ENCODE results near the gene THAP3. TPM values are rescaled to one million over a fixed set of nuclear protein-coding genes. Genes with fewer than 3 reads are reported as not detected.

THAP3 gene
- total RNA-seq, 2 experiments from 2014 or later: 23.7 to 24.1 TPM

GRCh38 chr1:6601923-6602668 lies 22.6 kb upstream of the THAP3 start:
- Mint-ChIP-seq H3K9me3 (no peaks in the 10 kb centered on the region), H3K4me3 (peak overlapping the region; percentile 86), H3K4me1 (peaks cover 39% of the 10 kb centered on the region), H3K27me3 (no peaks in the 10 kb centered on the region), H3K36me3 (ENCODE audit: low read depth) (peaks cover 37% of the 10 kb centered on the region), H3K27ac (peak overlapping the region; percentile 98)
- CTCF ChIA-PET: interaction anchor here (0.7 to 2.9 kb wide), 11 partner anchors 10 to 112 kb away, joined by 3 to 22 read pairs (median 5); partner anchors contain the start of genes NOL9, PLEKHG5, TAS1R1 and ZBTB48
- POLR2A ChIA-PET: interaction anchor here (0.9 to 7.8 kb wide), 15 partner anchors 10 to 209 kb away, joined by 3 to 94 read pairs (median 13); partner anchors contain the start of genes ACOT7, CAMTA1, NOL9 and PHF13
- DNase-seq: no peak

GRCh38 chr1:6602669-6603237 lies 21.9 kb upstream of the THAP3 start, which contains the start of gene KLHL21:
Gene KLHL21, minus strand, starts transcription at chr1:6602869. Its CDS starts 52 bp downstream, at chr1:6602817.
- ChIA-PET POLR2A (interaction anchor here (0.5 to 7.8 kb wide), 16 partner anchors 9 to 245 kb away, joined by 3 to 94 read pairs (median 10); partner anchors contain the start of genes ACOT7, CAMTA1, NOL9 and PHF13), CTCF (interaction anchor here (0.7 to 2.0 kb wide), 7 partner anchors 9 to 50 kb away, joined by 3 to 8 read pairs (median 5); no protein-coding TSS in a partner anchor)
- H3K4me3 Mint-ChIP-seq: peak within 1 kb of the TSS; percentile 86
- H3K27ac Mint-ChIP-seq: peak within 1 kb of the TSS; percentile 98
- H3K27me3 Mint-ChIP-seq: no peaks in the 10 kb centered on the region
- peak; percentile 88 for DNase-seq
- H3K4me1 Mint-ChIP-seq: peaks cover 33% of the 10 kb centered on the region
- peaks cover 30% of the 10 kb centered on the region for H3K36me3 Mint-ChIP-seq (ENCODE audit: low read depth)
- H3K9me3 Mint-ChIP-seq: no peaks in the 10 kb centered on the region

- Mint-ChIP-seq H3K27me3 (no peaks in the 10 kb centered on the region), H3K4me3 (peak overlapping the region; percentile 81), H3K36me3 (ENCODE audit: low read depth) (peaks cover 25% of the 10 kb centered on the region), H3K4me1 (peaks cover 31% of the 10 kb centered on the region), H3K27ac (peak overlapping the region; percentile 98), H3K9me3 (no peaks in the 10 kb centered on the region)
- ChIA-PET CTCF (interaction anchor here (1.1 to 2.1 kb wide), 4 partner anchors 9 to 49 kb away, joined by 5 to 8 read pairs (median 7); partner anchors contain the start of genes NOL9 and TAS1R1), POLR2A (interaction anchor here (0.6 to 7.8 kb wide), 14 partner anchors 9 to 246 kb away, joined by 3 to 94 read pairs (median 14); partner anchors contain the start of genes ACOT7, CAMTA1, NOL9 and PHF13)
- DNase-seq: peak; percentile 63
Measured at GRCh38 chr1:6603238-6603914, 21.3 kb upstream of the THAP3 start.

GRCh38 chr1:6603915-6604558 lies 20.6 kb upstream of the THAP3 start:
- peak; percentile 41 for DNase-seq
- Mint-ChIP-seq H3K27me3 (no peaks in the 10 kb centered on the region), H3K27ac (peak overlapping the region; percentile 98), H3K4me3 (peak overlapping the region; percentile 81), H3K9me3 (no peaks in the 10 kb centered on the region), H3K36me3 (ENCODE audit: low read depth) (peaks cover 18% of the 10 kb centered on the region), H3K4me1 (peaks cover 25% of the 10 kb centered on the region)
- ChIA-PET CTCF (interaction anchor here (1.0 to 2.1 kb wide), 4 partner anchors 8 to 50 kb away, joined by 5 to 8 read pairs (median 6); partner anchors contain the start of genes NOL9 and TAS1R1), POLR2A (interaction anchor here (0.8 to 7.8 kb wide), 14 partner anchors 8 to 211 kb away, joined by 3 to 94 read pairs (median 14); partner anchors contain the start of genes ACOT7, CAMTA1, NOL9 and PHF13)

- Mint-ChIP-seq H3K36me3 (ENCODE audit: low read depth) (peaks cover 10% of the 10 kb centered on the region), H3K27ac (peak overlapping the region; percentile 74), H3K4me3 (peak overlapping the region; percentile 84), H3K27me3 (no peaks in the 10 kb centered on the region), H3K4me1 (peaks cover 27% of the 10 kb centered on the region), H3K9me3 (no peaks in the 10 kb centered on the region)
- ChIA-PET CTCF (interaction anchor here (1.4 to 2.1 kb wide), 3 partner anchors 9 to 11 kb away, joined by 6 to 8 read pairs (median 7); partner anchors contain the start of genes KLHL21 and THAP3), POLR2A (interaction anchor here (1.1 to 4.3 kb wide), 3 partner anchors 10 to 13 kb away, joined by 3 to 58 read pairs (median 7); partner anchors contain the start of genes KLHL21 and THAP3)
- DNase-seq: no peak
Measured at GRCh38 chr1:6612641-6613360, 11.9 kb upstream of the THAP3 start.

GRCh38 chr1:6613361-6614018 lies 11.2 kb upstream of the THAP3 start, which contains the start of gene PHF13:
Gene PHF13, plus strand, starts transcription at chr1:6613731. Its CDS starts 336 bp downstream, at chr1:6614067.
- peaks cover 12% of the 10 kb centered on the region for H3K36me3 Mint-ChIP-seq (ENCODE audit: low read depth)

GRCh38 chr1:6614019-6614928 lies 10.4 kb upstream of the THAP3 start:
- Mint-ChIP-seq H3K4me1 (peaks cover 27% of the 10 kb centered on the region), H3K4me3 (peak overlapping the region; percentile 83), H3K27me3 (no peaks in the 10 kb centered on the region), H3K27ac (peak overlapping the region; percentile 10), H3K9me3 (no peaks in the 10 kb centered on the region), H3K36me3 (ENCODE audit: low read depth) (peaks cover 18% of the 10 kb centered on the region)
- ChIA-PET CTCF (interaction anchor here (0.8 kb wide), 1 partner anchor 14 kb away, joined by 3 read pairs; no protein-coding TSS in a partner anchor), POLR2A (interaction anchor here (0.8 to 4.3 kb wide), 5 partner anchors 10 to 60 kb away, joined by 3 to 58 read pairs (median 3); partner anchors contain the start of genes KLHL21, NOL9, TAS1R1 and THAP3)
- peak; percentile 58 for DNase-seq

More at GRCh38 chr1:6613361-6614018, 11.2 kb upstream of the THAP3 start, which contains the start of gene PHF13:
- CTCF ChIA-PET: interaction anchor here (0.8 kb wide), 1 partner anchor 13 kb away, joined by 3 read pairs; no protein-coding TSS in a partner anchor
- peak within 1 kb of the TSS; percentile 84 for H3K4me3 Mint-ChIP-seq
- peaks cover 27% of the 10 kb centered on the region for H3K4me1 Mint-ChIP-seq
- H3K27ac Mint-ChIP-seq: peak within 1 kb of the TSS; percentile 74
- no peaks in the 10 kb centered on the region for H3K9me3 Mint-ChIP-seq
- peak; percentile 100 for DNase-seq
- no peaks in the 10 kb centered on the region for H3K27me3 Mint-ChIP-seq
- POLR2A ChIA-PET: interaction anchor here (0.8 to 4.3 kb wide), 5 partner anchors 10 to 59 kb away, joined by 3 to 58 read pairs (median 3); partner anchors contain the start of genes KLHL21, NOL9, TAS1R1 and THAP3

GRCh38 chr1:6614929-6615785 lies 9.5 kb upstream of the THAP3 start:
- DNase-seq: no peak
- peak overlapping the region; percentile 73 for H3K4me3 Mint-ChIP-seq
- no peaks in the 10 kb centered on the region for H3K27me3 Mint-ChIP-seq
- POLR2A ChIA-PET: interaction anchor here (3.8 kb wide), 1 partner anchor 13 kb away, joined by 35 read pairs; the partner anchor contains the start of gene KLHL21
- peaks cover 26% of the 10 kb centered on the region for H3K36me3 Mint-ChIP-seq (ENCODE audit: low read depth)
- no peaks in the 10 kb centered on the region for H3K9me3 Mint-ChIP-seq
- CTCF ChIA-PET: interaction anchor here (0.7 to 1.9 kb wide), 3 partner anchors 12 to 1553 kb away, joined by 3 to 5 read pairs (median 4); partner anchors contain the start of gene KLHL21
- H3K4me1 Mint-ChIP-seq: peaks cover 27% of the 10 kb centered on the region
- no peak overlapping the region for H3K27ac Mint-ChIP-seq

- ChIA-PET POLR2A (interaction anchor here (1.4 kb wide), 1 partner anchor 8 kb away, joined by 3 read pairs; no protein-coding TSS in a partner anchor), CTCF (no interaction called here)
- no peak for DNase-seq
- H3K36me3 Mint-ChIP-seq (ENCODE audit: low read depth): peaks cover 52% of the 10 kb centered on the region
- H3K4me3 Mint-ChIP-seq: no peak overlapping the region
- no peaks in the 10 kb centered on the region for H3K27me3 Mint-ChIP-seq
- H3K4me1 Mint-ChIP-seq: peaks cover 14% of the 10 kb centered on the region
- H3K27ac Mint-ChIP-seq: no peak overlapping the region
- no peaks in the 10 kb centered on the region for H3K9me3 Mint-ChIP-seq
Measured at GRCh38 chr1:6619045-6619444, 5.6 kb upstream of the THAP3 start.

All from activated CD4-positive, alpha-beta memory T cell treated with anti-CD3 and anti-CD28 coated beads, Interleukin-2, amount 10 ng/mL, durations not matched to agents 7 days and 5 days (primary cell).